PC-9 (cell line): ENCODE results near the gene PRKACA. TPM values are rescaled to one million over a fixed set of nuclear protein-coding genes. Genes with fewer than 3 reads are reported as not detected.

Experiments used
- BruUV-seq: library from RNA; stranded (reverse); fragments of 400-500 nt; replicated peaks from 2 replicates; lab custom pipeline; 2021; lab: Mats Ljungman, UMichigan
- CTCF ChIA-PET: fragments of 300-600 bp; sonication (Branson Sonifier 250); formaldehyde crosslinking; loops from one replicate; lab custom pipeline; 2022; ENCODE audit warnings: antibody characterized with exemption; lab: Charles Lee
- POLR2A ChIA-PET: fragments of 300-600 bp; sonication (Branson Sonifier 250); formaldehyde crosslinking; loops from one replicate; lab custom pipeline; 2022; ENCODE audit warnings: antibody characterized with exemption; ENCODE audit not compliant: unreplicated experiment; lab: Charles Lee
- DNase-seq, 2 experiments: peaks; one replicate each; pipeline versions ENCODE4 v3.0.0 to v3.0.0-alpha.2; 2015 to 2022; ENCODE audit warnings: mixed read lengths in 1 of 2
- H2AFZ ChIP-seq: fragments of 200-600 bp; sonication (generic); 2 replicates; pipeline ENCODE4 v1.8.1; 2017; ENCODE audit warnings: antibody characterized with exemption
- H3F3A ChIP-seq: fragments of 200-600 bp; sonication (generic); 2 replicates; pipeline ENCODE4 v1.8.1; 2017; ENCODE audit warnings: antibody characterized with exemption, mild to moderate bottlenecking, low read depth; ENCODE audit not compliant: insufficient read depth
- H3K27ac ChIP-seq: fragments of 200-600 bp; sonication (generic); 2 replicates; pipeline ENCODE4 v1.6.1; 2016; ENCODE audit warnings: mixed run types
- H3K27me3 ChIP-seq: fragments of 200-600 bp; sonication (generic); 2 replicates; pipeline ENCODE4 v1.6.1; 2016; ENCODE audit warnings: low read depth, mixed run types; ENCODE audit not compliant: insufficient read depth
- H3K36me3 ChIP-seq: fragments of 200-600 bp; sonication (generic); 2 replicates; pipeline ENCODE4 v1.6.1; 2016; ENCODE audit warnings: low read depth, mixed run types
- H3K4me1 ChIP-seq: fragments of 200-600 bp; sonication (generic); replicated peaks from 2 replicates; pipeline ENCODE4 v1.6.1; 2016; ENCODE audit warnings: mixed run types; ENCODE audit not compliant: insufficient read depth
- H3K4me2 ChIP-seq: fragments of 200-600 bp; sonication (generic); 2 replicates; pipeline ENCODE4 v1.6.1; 2017; ENCODE audit warnings: mixed run types
- H3K4me3 ChIP-seq: fragments of 200-600 bp; sonication (generic); 2 replicates; pipeline ENCODE4 v1.6.1; 2016; ENCODE audit warnings: mixed run types
- H3K79me2 ChIP-seq: fragments of 200-600 bp; sonication (generic); 2 replicates; pipeline ENCODE4 v1.6.1; 2017; ENCODE audit warnings: low read depth, mixed run types
- H3K9me2 ChIP-seq: fragments of 200-600 bp; sonication (generic); 2 replicates; pipeline ENCODE4 v1.8.1; 2017; ENCODE audit warnings: mild to moderate bottlenecking; ENCODE audit not compliant: insufficient read depth
- H3K9me3 ChIP-seq: fragments of 200-600 bp; sonication (generic); 2 replicates; pipeline ENCODE4 v1.8.1; 2016; ENCODE audit warnings: low read depth; ENCODE audit not compliant: insufficient read depth
- H4K20me1 ChIP-seq: fragments of 200-600 bp; sonication (generic); 2 replicates; pipeline ENCODE4 v1.8.1; 2017; ENCODE audit not compliant: insufficient read depth
- EZH2 ChIP-seq: fragments of 200-600 bp; sonication (generic); IDR thresholded peaks from 2 replicates; pipeline ENCODE4 v1.8.0; 2017; ENCODE audit warnings: antibody characterized with exemption, low read depth
- intact Hi-C: fragments of 100-400 bp; cut with micrococcal nuclease; formaldehyde crosslinking; loops from one replicate; pipeline ENCODE4 v1.10.0; 2022; ENCODE audit not compliant: unreplicated experiment
- total RNA-seq: library from RNA; stranded (reverse); gene quantifications from 2 replicates; pipeline ENCODE4 v1.2.3, GENCODE V29; 2021
- TF ChIP-seq, protein P1 (sequence below): fragments of 200-600 bp; sonication (generic); conservative IDR thresholded peaks from 2 replicates; pipeline ENCODE4 v1.6.1; 2017; ENCODE audit warnings: mixed run types, antibody characterized with exemption, mild to moderate bottlenecking, moderate library complexity

The PRKACA gene
- total RNA-seq, 1 experiment from 2014 or later: 82.8 TPM

DNA sequence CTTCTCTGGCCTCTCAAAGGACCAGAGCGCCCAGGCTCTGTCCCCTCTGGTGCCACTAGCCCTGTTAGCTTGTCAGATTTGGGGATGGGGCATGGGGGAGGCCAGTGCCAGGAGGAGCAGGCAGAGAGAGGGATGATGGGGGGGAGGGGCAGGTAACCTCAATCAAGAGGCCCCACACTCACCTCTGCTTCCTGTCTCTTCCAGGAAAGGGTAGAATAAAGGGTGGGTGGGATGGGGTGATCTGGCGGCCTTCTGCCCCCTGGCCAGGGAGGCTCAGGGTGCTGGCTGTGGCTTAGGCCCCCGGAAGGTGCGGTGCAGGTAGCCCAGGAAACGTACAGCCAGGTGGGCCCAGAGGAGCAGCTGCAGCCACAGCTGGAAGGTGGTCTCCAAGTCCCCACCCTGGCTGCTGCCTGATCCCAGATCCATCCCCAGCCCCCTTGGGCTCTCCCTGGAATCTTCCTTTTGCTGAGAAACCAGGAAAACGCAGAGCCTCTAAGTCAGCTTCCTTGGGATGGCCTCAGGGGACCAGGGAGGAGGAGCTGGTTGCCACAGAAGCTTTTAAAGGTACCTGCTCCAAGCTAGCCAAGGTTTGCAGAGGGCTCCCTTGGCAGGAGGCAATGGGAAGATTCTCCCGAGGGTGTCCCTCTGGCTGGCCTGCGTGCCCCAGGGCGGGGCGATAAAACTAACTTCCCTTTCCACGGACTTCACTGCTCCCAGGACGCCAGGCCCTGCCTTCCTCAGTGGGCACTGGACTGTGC lies 5.3 kb downstream of the PRKACA start:
- Histone ChIP-seq H3K4me2 (no peak overlapping the region), H3F3A (peaks cover 26% of the 10 kb centered on the region; the same call in 1 of the 2 replicates), H3K27ac (no peak overlapping the region)

DNA sequence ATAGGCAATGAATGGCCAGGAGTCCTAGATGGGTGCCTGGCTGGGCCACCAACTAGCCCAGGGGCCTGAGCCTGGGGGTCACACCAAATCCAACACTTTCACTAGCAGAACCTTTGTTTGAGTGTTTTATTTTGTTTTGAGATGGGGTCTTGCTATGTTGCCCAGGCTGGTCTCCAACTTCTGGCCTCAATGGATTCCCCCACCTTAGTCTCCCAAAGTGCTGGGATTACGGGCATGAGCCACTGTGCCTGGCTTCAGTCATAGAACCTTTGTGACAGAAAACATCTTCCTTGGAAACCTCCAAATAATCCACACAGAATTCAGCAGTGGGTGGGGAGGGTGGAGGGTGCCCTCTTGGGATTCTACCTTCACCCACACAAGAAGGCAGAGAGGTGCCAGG lies 6.1 kb downstream of the PRKACA start:
- Histone ChIP-seq H3K9me2 (no peaks in the 10 kb centered on the region), H3K79me2 (peaks cover 13% of the 10 kb centered on the region), H3K27me3 (no peaks in the 10 kb centered on the region), H3K4me3 (no peak overlapping the region), H3K27ac (no peak overlapping the region), H3K9me3 (no peaks in the 10 kb centered on the region), H2AFZ (no peak overlapping the region), H3K36me3 (no peaks in the 10 kb centered on the region), H3K4me1 (peaks cover 2% of the 10 kb centered on the region), H4K20me1 (no peaks in the 10 kb centered on the region), H3K4me2 (no peak overlapping the region), H3F3A (peaks cover 26% of the 10 kb centered on the region; the same call in 1 of the 2 replicates)
- ChIA-PET CTCF (no interaction called here), POLR2A (no interaction called here)
- DNase-seq: no peak
- BruUV-seq: no TSS peak
- TF ChIP-seq EZH2: no peak
- TF ChIP-seq, protein P1, sequence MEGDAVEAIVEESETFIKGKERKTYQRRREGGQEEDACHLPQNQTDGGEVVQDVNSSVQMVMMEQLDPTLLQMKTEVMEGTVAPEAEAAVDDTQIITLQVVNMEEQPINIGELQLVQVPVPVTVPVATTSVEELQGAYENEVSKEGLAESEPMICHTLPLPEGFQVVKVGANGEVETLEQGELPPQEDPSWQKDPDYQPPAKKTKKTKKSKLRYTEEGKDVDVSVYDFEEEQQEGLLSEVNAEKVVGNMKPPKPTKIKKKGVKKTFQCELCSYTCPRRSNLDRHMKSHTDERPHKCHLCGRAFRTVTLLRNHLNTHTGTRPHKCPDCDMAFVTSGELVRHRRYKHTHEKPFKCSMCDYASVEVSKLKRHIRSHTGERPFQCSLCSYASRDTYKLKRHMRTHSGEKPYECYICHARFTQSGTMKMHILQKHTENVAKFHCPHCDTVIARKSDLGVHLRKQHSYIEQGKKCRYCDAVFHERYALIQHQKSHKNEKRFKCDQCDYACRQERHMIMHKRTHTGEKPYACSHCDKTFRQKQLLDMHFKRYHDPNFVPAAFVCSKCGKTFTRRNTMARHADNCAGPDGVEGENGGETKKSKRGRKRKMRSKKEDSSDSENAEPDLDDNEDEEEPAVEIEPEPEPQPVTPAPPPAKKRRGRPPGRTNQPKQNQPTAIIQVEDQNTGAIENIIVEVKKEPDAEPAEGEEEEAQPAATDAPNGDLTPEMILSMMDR: no peak
- intact Hi-C loops: no loop called here

More for the DNA sequence above, 5.3 kb downstream of the PRKACA start:
- no TSS peak for BruUV-seq
- ChIA-PET POLR2A (interaction anchor here (0.7 kb wide), 1 partner anchor 21 kb away, joined by 7 read pairs; no protein-coding TSS in a partner anchor), CTCF (interaction anchor here (0.6 kb wide), 1 partner anchor 131 kb away, joined by 10 read pairs; no protein-coding TSS in a partner anchor)
- no peak for DNase-seq
- no peaks in the 10 kb centered on the region for H4K20me1 ChIP-seq
- H2AFZ ChIP-seq: no peak overlapping the region
- peaks cover 6% of the 10 kb centered on the region for H3K4me1 ChIP-seq
- no peaks in the 10 kb centered on the region for H3K36me3 ChIP-seq
- peaks cover 20% of the 10 kb centered on the region for H3K79me2 ChIP-seq
- no peak overlapping the region for H3K4me3 ChIP-seq
- intact Hi-C loops: no loop called here
- H3K9me3 ChIP-seq: no peaks in the 10 kb centered on the region
- H3K27me3 ChIP-seq: no peaks in the 10 kb centered on the region
- H3K9me2 ChIP-seq: no peaks in the 10 kb centered on the region
- TF ChIP-seq, protein P1: no peak
- no peak for TF ChIP-seq EZH2

- no peak overlapping the region for H3K4me2 ChIP-seq
- DNase-seq: no peak
- no peak overlapping the region for H2AFZ ChIP-seq
- no peaks in the 10 kb centered on the region for H3K36me3 ChIP-seq
- ChIA-PET CTCF (no interaction called here), POLR2A (no interaction called here)
- H3F3A ChIP-seq: peaks cover 23% of the 10 kb centered on the region; the same call in 1 of the 2 replicates
- 0 out of 2 replicates have a peak, but pooled peaks cover 5% of the 10 kb centered on the region for H3K79me2 ChIP-seq
- BruUV-seq: no TSS peak
- no peaks in the 10 kb centered on the region for H3K9me3 ChIP-seq
- intact Hi-C loops: no loop called here
- H3K4me1 ChIP-seq: no peaks in the 10 kb centered on the region
- no peak overlapping the region for H3K27ac ChIP-seq
- no peak for TF ChIP-seq EZH2
- TF ChIP-seq, protein P1: no peak
- H3K4me3 ChIP-seq: no peak overlapping the region
- H3K27me3 ChIP-seq: no peaks in the 10 kb centered on the region
- no peaks in the 10 kb centered on the region for H4K20me1 ChIP-seq
- H3K9me2 ChIP-seq: no peaks in the 10 kb centered on the region
Observed at GRCh38 chr19:14110650-14111049, 6.9 kb downstream of the PRKACA start.
